Measurements from ENCODE around the gene CTR9.
"Not testable (repeated sequence)": the region's sequence is repeated elsewhere in the genome, so short reads cannot be mapped to it uniquely, and the experiment has no call there.

Gene CTR9

DNA sequence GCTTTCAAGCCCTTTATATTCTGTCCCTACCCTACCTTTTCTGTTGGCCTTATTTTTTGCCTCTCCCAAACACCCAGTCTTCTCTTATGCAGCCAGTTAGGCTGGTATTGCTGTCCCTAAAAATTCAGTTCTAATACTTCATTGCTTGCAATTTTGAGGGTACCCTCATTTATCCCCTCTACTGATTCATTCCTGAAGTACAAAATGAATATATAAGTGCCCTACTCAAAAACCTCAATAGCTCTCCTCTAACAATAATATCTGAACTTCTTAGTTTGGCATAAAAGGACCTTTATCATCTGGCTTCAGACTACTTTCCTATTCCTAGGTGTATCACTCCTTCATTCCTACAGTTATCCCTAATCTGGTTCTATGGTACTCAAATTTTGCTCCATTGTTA, 62.9 kb downstream of the CTR9 start:
- no peak for DNase-seq (ENCODE audit: low read depth in 2 of 2, low spot score in 1 of 2)

DNA sequence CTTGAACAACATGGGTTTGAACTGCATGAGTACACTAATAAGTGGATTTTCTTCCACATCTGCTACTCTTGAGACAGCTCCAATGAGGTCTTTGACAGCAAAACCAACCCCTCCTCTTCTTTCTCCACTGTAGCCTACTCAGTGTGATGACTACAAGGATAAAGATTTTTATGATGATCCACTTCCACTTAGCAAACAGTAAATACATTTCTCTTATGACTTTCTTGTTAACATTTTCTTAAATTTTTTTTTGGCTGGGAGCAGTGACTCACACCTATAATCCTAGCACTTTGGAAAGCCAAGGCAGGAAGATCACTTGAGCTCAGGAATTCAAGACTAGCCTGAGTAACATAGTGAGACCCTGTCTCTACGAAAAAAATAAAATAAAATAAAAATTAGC, 67.5 kb downstream of the CTR9 start:
- DNase-seq (ENCODE audit: low read depth in 2 of 2, low spot score in 1 of 2), result no peak

DNA sequence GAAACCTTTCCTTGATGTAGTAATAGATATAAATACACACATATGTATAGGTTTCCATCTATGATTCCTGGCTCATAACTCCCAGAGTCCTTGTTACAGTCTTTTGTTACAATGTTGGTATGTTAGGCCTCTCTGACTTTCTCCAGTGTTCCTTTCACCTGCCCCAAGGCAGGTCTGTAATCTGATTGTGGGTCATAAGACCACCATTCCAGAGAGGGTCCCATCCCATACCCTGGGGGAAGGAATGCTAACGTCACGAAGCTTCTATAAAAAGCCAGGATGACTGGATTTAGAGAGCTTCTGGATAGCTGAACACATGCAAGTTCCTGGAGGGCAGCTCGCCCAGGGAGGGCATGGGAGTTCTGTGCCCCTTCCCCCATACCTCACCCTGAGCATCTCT, 71.4 kb downstream of the CTR9 start:
- not testable (repeated sequence) for DNase-seq (ENCODE audit: low read depth in 2 of 2, low spot score in 1 of 2)

DNA sequence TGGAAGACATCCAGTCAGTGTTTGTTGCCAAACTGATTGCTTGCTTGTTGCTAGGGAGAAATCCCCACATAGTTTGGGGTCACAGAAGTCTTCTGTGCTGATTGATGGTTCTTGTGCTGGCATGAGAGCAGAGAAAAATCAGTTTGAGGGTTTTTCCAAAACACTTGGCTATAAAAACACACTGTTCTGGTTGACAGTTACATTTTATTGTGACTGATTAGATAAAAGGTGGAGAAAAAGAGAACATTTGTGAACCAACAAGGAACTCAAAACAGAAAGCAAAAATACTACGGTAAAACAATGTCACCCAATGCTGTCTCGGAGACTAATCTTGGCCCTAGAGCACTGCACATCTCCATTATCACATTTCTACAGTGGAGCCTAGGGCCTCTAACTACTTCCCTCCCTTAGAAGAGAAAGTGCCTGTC, 72.1 kb downstream of the CTR9 start:
- DNase-seq (ENCODE audit: low read depth in 2 of 2, low spot score in 1 of 2), result no peak

DNA sequence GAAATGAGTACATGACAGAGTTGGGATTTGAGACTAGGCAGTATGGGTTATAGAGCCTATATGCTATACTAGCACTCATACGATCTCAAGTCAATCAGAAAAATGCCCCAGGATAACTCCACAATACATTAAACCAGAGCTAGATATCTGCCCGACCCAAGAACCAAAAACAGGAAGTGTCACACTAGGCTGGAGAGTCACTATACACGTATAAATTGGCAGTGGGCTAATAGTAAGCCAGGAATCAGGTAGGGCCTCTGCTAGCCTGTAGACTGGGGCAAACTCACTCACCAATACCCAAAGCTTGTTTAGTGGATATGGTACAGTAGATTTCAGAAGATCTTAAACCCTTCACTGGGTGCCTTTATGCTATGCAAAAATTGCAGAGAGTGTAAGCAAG, 73.8 kb downstream of the CTR9 start:
- no peak for DNase-seq (ENCODE audit: low read depth in 2 of 2, low spot score in 1 of 2)

DNA sequence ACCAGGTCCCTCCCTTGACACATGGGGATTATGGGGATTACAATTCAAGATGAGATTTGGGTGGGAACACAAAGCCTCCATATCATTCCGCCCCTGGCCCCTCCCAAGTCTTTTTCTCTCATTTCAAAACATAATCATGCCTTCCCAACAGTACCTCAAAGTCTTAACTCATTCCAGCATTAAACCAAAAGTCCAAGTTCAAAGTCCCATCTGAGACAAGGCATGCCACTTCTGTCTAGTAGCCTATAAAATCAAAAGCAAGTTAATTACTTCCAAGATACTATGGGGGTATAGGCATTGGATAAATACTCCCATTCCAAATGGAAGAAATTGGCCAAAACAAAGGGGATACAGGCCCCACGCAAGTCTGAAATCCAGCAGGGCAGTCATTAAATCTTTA, 77.4 kb downstream of the CTR9 start:
- no peak for DNase-seq (ENCODE audit: low read depth in 2 of 2, low spot score in 1 of 2)

DNA sequence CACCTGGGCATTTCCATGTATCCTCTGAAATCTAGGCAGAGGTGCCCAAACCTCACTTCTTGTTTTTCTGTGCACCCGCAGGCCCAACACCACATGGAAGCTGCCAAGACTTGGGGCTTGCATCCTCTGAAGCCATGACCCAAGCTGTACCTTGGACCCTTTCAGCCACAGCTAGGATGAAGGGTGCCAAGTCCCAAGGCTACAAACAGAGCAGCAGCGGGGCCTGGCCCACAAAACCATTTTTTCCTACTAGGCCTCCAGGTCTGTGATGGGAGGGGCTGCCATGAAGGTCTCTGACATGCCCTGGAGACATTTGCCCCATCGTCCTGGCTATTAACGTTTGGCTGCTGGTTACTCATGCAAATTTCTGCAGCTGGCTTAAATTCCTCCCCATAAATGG, 78.1 kb downstream of the CTR9 start:
- no peak for DNase-seq (ENCODE audit: low read depth in 2 of 2, low spot score in 1 of 2)

Measured in stimulated activated CD8-positive, alpha-beta memory T cell treated with anti-CD3 and anti-CD28 coated beads, Interleukin-4, amount 100 ng/mL, for 4 hours (primary cell).